Measurements from ENCODE around the gene POP7.

The POP7 gene

GRCh38 chr7:100686201-100686821, 19.6 kb upstream of the POP7 start:
- H3K4me3 ChIP-seq (ENCODE audit: low read depth, low read length), result no peak overlapping the region
- no peak for DNase-seq (ENCODE audit: low read depth)
- no peak for TF ChIP-seq MAX (IDR thresholded peaks at IDR 0.05; ENCODE audit: low read depth, low read length)
- TF ChIP-seq MYC (IDR thresholded peaks at IDR 0.05; ENCODE audit: low read depth, low read length), result no peak
- TF ChIP-seq, protein P1, sequence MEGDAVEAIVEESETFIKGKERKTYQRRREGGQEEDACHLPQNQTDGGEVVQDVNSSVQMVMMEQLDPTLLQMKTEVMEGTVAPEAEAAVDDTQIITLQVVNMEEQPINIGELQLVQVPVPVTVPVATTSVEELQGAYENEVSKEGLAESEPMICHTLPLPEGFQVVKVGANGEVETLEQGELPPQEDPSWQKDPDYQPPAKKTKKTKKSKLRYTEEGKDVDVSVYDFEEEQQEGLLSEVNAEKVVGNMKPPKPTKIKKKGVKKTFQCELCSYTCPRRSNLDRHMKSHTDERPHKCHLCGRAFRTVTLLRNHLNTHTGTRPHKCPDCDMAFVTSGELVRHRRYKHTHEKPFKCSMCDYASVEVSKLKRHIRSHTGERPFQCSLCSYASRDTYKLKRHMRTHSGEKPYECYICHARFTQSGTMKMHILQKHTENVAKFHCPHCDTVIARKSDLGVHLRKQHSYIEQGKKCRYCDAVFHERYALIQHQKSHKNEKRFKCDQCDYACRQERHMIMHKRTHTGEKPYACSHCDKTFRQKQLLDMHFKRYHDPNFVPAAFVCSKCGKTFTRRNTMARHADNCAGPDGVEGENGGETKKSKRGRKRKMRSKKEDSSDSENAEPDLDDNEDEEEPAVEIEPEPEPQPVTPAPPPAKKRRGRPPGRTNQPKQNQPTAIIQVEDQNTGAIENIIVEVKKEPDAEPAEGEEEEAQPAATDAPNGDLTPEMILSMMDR (IDR thresholded peaks at IDR 0.05; ENCODE audit: low read depth, low read length), result no peak
- TF ChIP-seq POLR2A (IDR thresholded peaks at IDR 0.05; ENCODE audit: extremely low read depth, insufficient read length), result no peak

DNA sequence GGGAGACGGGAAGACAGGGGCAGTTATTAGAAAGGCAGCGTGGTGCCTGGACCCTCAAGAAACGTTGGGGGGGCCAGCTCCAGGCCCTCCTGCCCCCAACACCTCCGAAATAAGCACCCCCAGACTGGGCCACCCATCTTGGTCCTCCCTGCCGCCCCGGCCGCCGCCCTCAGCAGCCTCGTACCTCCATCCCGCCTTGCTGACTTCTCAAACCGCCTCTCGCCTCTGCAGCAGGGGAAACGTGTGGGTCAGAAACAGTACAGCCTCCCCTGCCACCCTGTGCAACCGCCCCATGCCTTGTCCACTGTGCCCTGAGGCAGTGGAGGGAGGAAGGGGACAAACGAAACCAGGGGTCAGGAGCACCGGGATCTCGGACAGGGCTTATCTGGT, 19.1 kb upstream of the POP7 start:
- TF ChIP-seq MAX (IDR thresholded peaks at IDR 0.05; ENCODE audit: low read depth, low read length) (no peak), POLR2A (IDR thresholded peaks at IDR 0.05; ENCODE audit: extremely low read depth, insufficient read length) (no peak), MYC (IDR thresholded peaks at IDR 0.05; ENCODE audit: low read depth, low read length) (no peak)
- TF ChIP-seq, protein P1 (IDR thresholded peaks at IDR 0.05; ENCODE audit: low read depth, low read length), result no peak
- no peak for DNase-seq (ENCODE audit: low read depth)

GRCh38 chr7:100687261-100687660, 18.7 kb upstream of the POP7 start:
- no peak overlapping the region for H3K4me3 ChIP-seq (ENCODE audit: low read depth, low read length)
- DNase-seq (ENCODE audit: low read depth), result no peak
- TF ChIP-seq, protein P1 (IDR thresholded peaks at IDR 0.05; ENCODE audit: low read depth, low read length), result no peak
- no peak for TF ChIP-seq MAX (IDR thresholded peaks at IDR 0.05; ENCODE audit: low read depth, low read length)
- TF ChIP-seq MYC (IDR thresholded peaks at IDR 0.05; ENCODE audit: low read depth, low read length), result no peak
- TF ChIP-seq POLR2A (IDR thresholded peaks at IDR 0.05; ENCODE audit: extremely low read depth, insufficient read length), result no peak

More for the DNA sequence above, 19.1 kb upstream of the POP7 start:
- H3K4me3 ChIP-seq (ENCODE audit: low read depth, low read length), result no peak overlapping the region

GRCh38 chr7:100687751-100688300, 18.1 kb upstream of the POP7 start:
- no peak for DNase-seq (ENCODE audit: low read depth)
- TF ChIP-seq MAX (IDR thresholded peaks at IDR 0.05; ENCODE audit: low read depth, low read length), result no peak
- TF ChIP-seq MYC (IDR thresholded peaks at IDR 0.05; ENCODE audit: low read depth, low read length), result no peak
- TF ChIP-seq POLR2A (IDR thresholded peaks at IDR 0.05; ENCODE audit: extremely low read depth, insufficient read length), result no peak
- TF ChIP-seq, protein P1 (IDR thresholded peaks at IDR 0.05; ENCODE audit: low read depth, low read length), result no peak
- no peak overlapping the region for H3K4me3 ChIP-seq (ENCODE audit: low read depth, low read length)

DNA sequence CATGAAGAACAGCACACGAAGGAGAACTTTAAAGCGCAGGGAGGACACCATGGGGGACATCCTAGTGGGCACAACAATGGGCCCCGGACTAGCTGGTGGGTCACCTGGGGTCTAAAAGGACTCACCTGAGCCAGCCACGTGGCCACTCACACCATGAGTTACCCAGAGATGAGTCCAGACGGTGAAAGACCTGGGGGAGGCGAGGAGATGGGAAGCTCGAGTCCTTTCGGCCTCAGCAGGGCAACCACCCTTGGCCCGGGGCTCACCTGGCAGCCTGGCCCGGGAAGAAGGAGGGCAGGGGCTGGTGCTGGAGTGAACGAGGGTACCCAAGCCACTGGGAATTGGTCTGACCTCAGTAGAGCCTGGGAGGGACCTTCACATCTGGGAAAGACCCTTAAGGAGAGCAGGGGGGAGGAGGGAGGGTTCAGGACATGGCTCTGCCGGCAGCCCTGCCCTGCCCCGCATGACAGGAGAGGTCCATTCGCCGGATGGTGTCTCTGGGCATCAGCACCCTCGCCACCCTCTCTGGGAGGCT, 17.5 kb upstream of the POP7 start:
- TF ChIP-seq MYC (IDR thresholded peaks at IDR 0.05; ENCODE audit: low read depth, low read length) (no peak), POLR2A (IDR thresholded peaks at IDR 0.05; ENCODE audit: extremely low read depth, insufficient read length) (no peak), MAX (IDR thresholded peaks at IDR 0.05; ENCODE audit: low read depth, low read length) (no peak)
- TF ChIP-seq, protein P1 (IDR thresholded peaks at IDR 0.05; ENCODE audit: low read depth, low read length), result no peak
- H3K4me3 ChIP-seq (ENCODE audit: low read depth, low read length), result no peak overlapping the region
- no peak for DNase-seq (ENCODE audit: low read depth)

Measured in NB4 (cell line).